DOHH2 (cell line): ENCODE measurements around the gene USP48.

ENCODE experiments used
- H3F3A ChIP-seq: fragments of 200-600 bp; sonication (generic), shearing (Covaris generic); 2 replicates; pipeline ENCODE4 v1.6.0; 2016; ENCODE audit warnings: antibody characterized with exemption, mild to moderate bottlenecking; ENCODE audit not compliant: control insufficient read depth, insufficient read depth
- H3K27ac ChIP-seq: fragments of 200-600 bp; sonication (generic); 2 replicates; pipeline ENCODE4 v1.5.1; 2014; ENCODE audit warnings: low read depth, mild to moderate bottlenecking, low read length, moderate library complexity
- H3K27me3 ChIP-seq: fragments of 200-600 bp; sonication (generic); 2 replicates; pipeline ENCODE4 v1.6.1; 2014; ENCODE audit warnings: mild to moderate bottlenecking, low read length, mixed read lengths; ENCODE audit not compliant: control insufficient read depth
- H3K36me3 ChIP-seq: fragments of 200-600 bp; sonication (generic); 2 replicates; pipeline ENCODE4 v1.6.1; 2014; ENCODE audit warnings: mild to moderate bottlenecking, low read length, moderate library complexity, mixed read lengths; ENCODE audit not compliant: control insufficient read depth
- H3K4me1 ChIP-seq: fragments of 200-600 bp; sonication (generic); 2 replicates; pipeline ENCODE4 v1.6.1; 2014; ENCODE audit warnings: mild to moderate bottlenecking, low read length, mixed read lengths; ENCODE audit not compliant: control insufficient read depth
- H3K4me2 ChIP-seq: fragments of 200-600 bp; sonication (generic); 2 replicates; pipeline ENCODE4 v1.6.0; 2014; ENCODE audit warnings: mild to moderate bottlenecking, low read length, moderate library complexity
- H3K4me3 ChIP-seq: fragments of 200-600 bp; sonication (generic); 2 replicates; pipeline ENCODE4 v1.5.1; 2014; ENCODE audit warnings: mild to moderate bottlenecking, low read length, mixed read lengths
- H3K79me2 ChIP-seq: fragments of 200-600 bp; sonication (generic); 2 replicates; pipeline ENCODE4 v1.6.1; 2014; ENCODE audit warnings: mild to moderate bottlenecking, low read length, mixed read lengths; ENCODE audit not compliant: control insufficient read depth
- H3K9me2 ChIP-seq: fragments of 200-600 bp; sonication (generic); replicated peaks from 2 replicates; pipeline ENCODE4 v1.6.1; 2014; ENCODE audit warnings: mild to moderate bottlenecking, low read length, mixed read lengths; ENCODE audit not compliant: control insufficient read depth
- H3K9me3 ChIP-seq: fragments of 200-600 bp; sonication (generic); 2 replicates; pipeline ENCODE4 v1.6.1; 2014; ENCODE audit warnings: antibody characterized with exemption, low read length, mixed read lengths; ENCODE audit not compliant: control insufficient read depth, insufficient read depth
- H4K20me1 ChIP-seq: fragments of 200-600 bp; sonication (generic); 2 replicates; pipeline ENCODE4 v1.6.0; 2014; ENCODE audit warnings: low read depth, mild to moderate bottlenecking, antibody characterized with exemption, low read length, moderate library complexity; ENCODE audit not compliant: control insufficient read depth, insufficient read depth
- EZH2phosphoT487 ChIP-seq: fragments of 200-600 bp; sonication (generic); IDR thresholded peaks from 2 replicates; pipeline ENCODE4 v1.6.1; 2017; ENCODE audit warnings: borderline replicate concordance, mild to moderate bottlenecking, antibody characterized with exemption, low read length, moderate library complexity, mixed read lengths
- TF ChIP-seq, protein P1 (sequence below): fragments of 200-600 bp; sonication (generic); IDR thresholded peaks from one replicate; pipeline ENCODE4 v1.5.1; 2014; ENCODE audit warnings: antibody characterized with exemption, mild to moderate bottlenecking, low read depth, low read length; ENCODE audit not compliant: poor library complexity, severe bottlenecking

Gene USP48

DNA sequence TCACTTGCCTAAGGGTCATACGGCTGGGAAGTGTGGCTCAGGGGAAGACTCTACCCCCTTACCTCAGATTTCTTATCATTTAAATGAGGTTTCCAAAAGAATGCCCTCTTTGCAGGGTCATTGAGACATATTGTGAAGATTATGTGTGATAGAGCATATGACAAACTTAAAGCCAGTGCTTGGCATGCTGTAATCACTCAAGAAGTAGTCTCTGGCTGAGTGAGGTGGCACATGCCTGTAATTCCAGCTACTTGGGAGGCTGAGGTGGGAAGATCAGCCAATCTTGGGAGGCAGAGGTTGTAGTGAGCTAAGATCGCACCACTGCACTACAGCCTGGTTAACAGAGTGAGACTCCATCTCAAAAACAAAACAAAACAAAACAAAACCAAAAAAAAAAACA lies 21.6 kb upstream of the USP48 start:
- TF ChIP-seq, protein P1, sequence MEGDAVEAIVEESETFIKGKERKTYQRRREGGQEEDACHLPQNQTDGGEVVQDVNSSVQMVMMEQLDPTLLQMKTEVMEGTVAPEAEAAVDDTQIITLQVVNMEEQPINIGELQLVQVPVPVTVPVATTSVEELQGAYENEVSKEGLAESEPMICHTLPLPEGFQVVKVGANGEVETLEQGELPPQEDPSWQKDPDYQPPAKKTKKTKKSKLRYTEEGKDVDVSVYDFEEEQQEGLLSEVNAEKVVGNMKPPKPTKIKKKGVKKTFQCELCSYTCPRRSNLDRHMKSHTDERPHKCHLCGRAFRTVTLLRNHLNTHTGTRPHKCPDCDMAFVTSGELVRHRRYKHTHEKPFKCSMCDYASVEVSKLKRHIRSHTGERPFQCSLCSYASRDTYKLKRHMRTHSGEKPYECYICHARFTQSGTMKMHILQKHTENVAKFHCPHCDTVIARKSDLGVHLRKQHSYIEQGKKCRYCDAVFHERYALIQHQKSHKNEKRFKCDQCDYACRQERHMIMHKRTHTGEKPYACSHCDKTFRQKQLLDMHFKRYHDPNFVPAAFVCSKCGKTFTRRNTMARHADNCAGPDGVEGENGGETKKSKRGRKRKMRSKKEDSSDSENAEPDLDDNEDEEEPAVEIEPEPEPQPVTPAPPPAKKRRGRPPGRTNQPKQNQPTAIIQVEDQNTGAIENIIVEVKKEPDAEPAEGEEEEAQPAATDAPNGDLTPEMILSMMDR, result no peak
- TF ChIP-seq EZH2phosphoT487, result no peak
- peaks cover 4% of the 10 kb centered on the region for H3K27me3 ChIP-seq
- H3K27ac ChIP-seq, result no peak overlapping the region
- no peak overlapping the region for H3K4me2 ChIP-seq
- H3K36me3 ChIP-seq, result no peaks in the 10 kb centered on the region
- no peaks in the 10 kb centered on the region for H3F3A ChIP-seq
- no peaks in the 10 kb centered on the region for H3K9me2 ChIP-seq
- no peaks in the 10 kb centered on the region for H3K4me1 ChIP-seq
- no peaks in the 10 kb centered on the region for H3K9me3 ChIP-seq
- no peak overlapping the region for H3K4me3 ChIP-seq
- H4K20me1 ChIP-seq, result no peaks in the 10 kb centered on the region
- no peaks in the 10 kb centered on the region for H3K79me2 ChIP-seq

DNA sequence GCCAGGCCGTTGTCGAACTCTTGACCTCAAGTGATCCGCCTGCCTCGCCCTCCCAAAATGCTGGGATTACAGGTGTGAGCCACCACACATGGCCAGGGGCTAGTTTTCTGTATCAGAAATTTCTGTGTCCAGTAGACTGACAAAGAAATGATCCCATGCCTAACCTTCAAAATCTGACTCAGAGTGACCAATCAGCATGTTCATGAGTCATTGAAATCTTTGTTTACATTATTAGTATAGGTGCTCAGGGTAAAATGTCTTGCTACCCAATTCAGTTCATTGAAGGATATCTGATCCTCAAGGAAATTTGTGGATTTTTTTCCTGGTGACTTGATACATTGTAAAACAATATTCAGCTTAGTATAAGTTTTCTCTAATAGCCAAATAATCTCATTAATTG lies 18.2 kb upstream of the USP48 start:
- Histone ChIP-seq H3K9me3 (no peaks in the 10 kb centered on the region), H3F3A (no peaks in the 10 kb centered on the region), H3K4me3 (no peak overlapping the region), H4K20me1 (no peaks in the 10 kb centered on the region), H3K27ac (no peak overlapping the region), H3K36me3 (no peaks in the 10 kb centered on the region), H3K4me1 (no peaks in the 10 kb centered on the region), H3K4me2 (no peak overlapping the region), H3K79me2 (no peaks in the 10 kb centered on the region), H3K9me2 (no peaks in the 10 kb centered on the region), H3K27me3 (peaks cover 4% of the 10 kb centered on the region)
- TF ChIP-seq, protein P1, result no peak
- TF ChIP-seq EZH2phosphoT487, result no peak

DNA sequence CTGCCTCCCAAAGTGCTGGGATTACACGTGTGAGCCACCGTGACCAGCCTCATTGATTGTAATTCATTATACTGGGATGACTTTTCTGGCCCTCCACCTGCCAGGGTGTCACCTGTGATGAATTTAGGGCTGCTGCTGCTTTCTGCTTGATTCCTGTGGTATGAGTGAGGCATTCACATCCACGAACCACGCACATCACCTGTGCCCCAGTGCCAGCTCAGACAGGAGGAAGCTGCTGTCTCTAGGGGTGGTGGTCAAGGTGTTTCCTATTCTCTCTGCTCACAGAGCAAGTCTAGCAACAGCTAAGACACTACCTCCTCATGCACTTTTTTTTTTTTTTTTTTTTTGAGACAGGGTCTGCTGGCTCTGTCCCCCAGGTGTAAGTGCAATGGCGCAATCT lies 16.8 kb upstream of the USP48 start:
- Histone ChIP-seq H3K4me2 (no peak overlapping the region), H3K9me2 (no peaks in the 10 kb centered on the region)

More for the DNA sequence above, 16.8 kb upstream of the USP48 start:
- Histone ChIP-seq H3K4me3 (no peak overlapping the region), H3K9me3 (peaks cover 5% of the 10 kb centered on the region; the same call in 1 of the 2 replicates), H3K27ac (no peak overlapping the region), H3K36me3 (no peaks in the 10 kb centered on the region), H4K20me1 (no peaks in the 10 kb centered on the region), H3F3A (no peaks in the 10 kb centered on the region), H3K79me2 (no peaks in the 10 kb centered on the region), H3K27me3 (peaks cover 4% of the 10 kb centered on the region), H3K4me1 (no peaks in the 10 kb centered on the region)
- TF ChIP-seq, protein P1, result no peak
- no peak for TF ChIP-seq EZH2phosphoT487
